HCT116 (cell line): ENCODE data around the gene ETS1. TPM values are rescaled to one million over a fixed set of nuclear protein-coding genes. Genes with fewer than 3 reads are reported as not detected.

Experiments used
- ATAC-seq: fragments of 200-7000 bp; cut with Tn5 transposase; 2 replicates; pipeline ENCODE4 v1.9.1; 2020; ENCODE audit warnings: mild to moderate bottlenecking, moderate library complexity
- BruUV-seq: library from RNA; stranded (reverse); fragments of 400-500 nt; replicated peaks from 2 replicates; lab custom pipeline; 2021; lab: Mats Ljungman, UMichigan
- CTCF ChIA-PET: fragments of 300-600 bp; sonication (Branson Sonifier 250); formaldehyde crosslinking; loops from one replicate; lab custom pipeline; 2021; ENCODE audit warnings: antibody characterized with exemption; lab: Charles Lee
- POLR2A ChIA-PET: fragments of 300-600, 350-600 bp; sonication (Branson Sonifier 250); formaldehyde crosslinking; loops from one replicate; lab custom pipeline; 2021; ENCODE audit warnings: antibody characterized with exemption; lab: Charles Lee
- RAD21 ChIA-PET, 2 experiments: fragments of 300-600 bp; sonication (Branson Sonifier 250); formaldehyde crosslinking; loops; one replicate each; lab custom pipeline; 2023; ENCODE audit warnings: low total read pairs in 2 of 2; ENCODE audit not compliant: uncharacterized antibody in 2 of 2, unreplicated experiment in 2 of 2, low non-redundant PET in 1 of 2; lab: Charles Lee
- DNase-seq: peaks from one replicate; pipeline ENCODE4 v3.0.0-alpha.2; 2010; ENCODE audit warnings: low read depth, low spot score
- H2AFZ ChIP-seq: fragments of 200-600 bp; shearing (Covaris generic), sonication (generic); 2 replicates; pipeline ENCODE4 v1.6.1; 2017; ENCODE audit warnings: low read depth, mixed run types, mixed read lengths, antibody characterized with exemption, low read length; ENCODE audit not compliant: poor library complexity, severe bottlenecking
- H3K27ac ChIP-seq: 2 replicates; pipeline ENCODE4 v1.5.1; 2012; ENCODE audit warnings: low read depth, low read length
- H3K27me3 ChIP-seq: fragments of 200-600 bp; sonication (generic); 2 replicates; pipeline ENCODE4 v1.6.1; 2016; ENCODE audit warnings: mixed run types, low read length, mixed read lengths; ENCODE audit not compliant: insufficient read depth
- H3K36me3 ChIP-seq, 2 experiments: fragments of 200-500 bp in 1 of 2; fragments of 200-600 bp in 1 of 2; sonication (Bioruptor generic) in 1 of 2; sonication (generic) in 1 of 2; 2 replicates each; pipeline versions ENCODE4 v1.5.1 to v1.6.1; 2014 to 2016; ENCODE audit warnings: low read length in 2 of 2, inconsistent platforms in 1 of 2, mixed read lengths in 1 of 2, mixed run types in 1 of 2; ENCODE audit not compliant: insufficient read depth in 2 of 2, control insufficient read depth in 1 of 2
- H3K4me1 ChIP-seq, 2 experiments: fragments of 200-600 bp in 1 of 2; sonication (generic) in 1 of 2; 2 replicates each; pipeline versions ENCODE4 v1.5.1 to v1.6.1; 2012 to 2017; ENCODE audit warnings: low read length in 2 of 2, inconsistent platforms in 1 of 2, mild to moderate bottlenecking in 1 of 2, mixed read lengths in 1 of 2, mixed run types in 1 of 2, moderate library complexity in 1 of 2; ENCODE audit not compliant: insufficient read depth in 2 of 2, control insufficient read depth in 1 of 2
- H3K4me2 ChIP-seq: fragments of 200-600 bp; sonication (generic); 2 replicates; pipeline ENCODE4 v1.6.1; 2017; ENCODE audit warnings: mixed run types, low read length, mixed read lengths
- H3K4me3 ChIP-seq, 2 experiments: fragments of 200-600 bp in 1 of 2; sonication (generic) in 1 of 2; replicated peaks in 1 of 2; 2 replicates each; pipeline ENCODE4 v1.5.1; 2011 to 2016; ENCODE audit warnings: low read length in 2 of 2, control low read depth in 1 of 2, low read depth in 1 of 2, mild to moderate bottlenecking in 1 of 2, mixed read lengths in 1 of 2, mixed run types in 1 of 2
- H3K79me2 ChIP-seq: fragments of 200-600 bp; sonication (generic); 2 replicates; pipeline ENCODE4 v1.6.1; 2017; ENCODE audit warnings: mild to moderate bottlenecking, mixed run types, low read length, moderate library complexity, mixed read lengths; ENCODE audit not compliant: insufficient read depth
- H3K9ac ChIP-seq: fragments of 200-600 bp; sonication (generic); 2 replicates; pipeline ENCODE4 v1.6.1; 2016; ENCODE audit warnings: low read length, mixed read lengths
- H3K9me2 ChIP-seq: fragments of 200-600 bp; sonication (generic), shearing (Covaris generic); 2 replicates; pipeline ENCODE4 v1.6.1; 2017; ENCODE audit warnings: mixed run types, mild to moderate bottlenecking, moderate library complexity; ENCODE audit not compliant: insufficient read depth
- H3K9me3 ChIP-seq, 2 experiments: fragments of 200-500 bp in 1 of 2; fragments of 200-600 bp in 1 of 2; sonication (Bioruptor generic) in 1 of 2; sonication (generic) in 1 of 2; 2 replicates each; pipeline ENCODE4 v1.6.1; 2014 to 2017; ENCODE audit warnings: low read length in 2 of 2, mixed read lengths in 2 of 2, inconsistent platforms in 1 of 2, low read depth in 1 of 2, mild to moderate bottlenecking in 1 of 2, mixed run types in 1 of 2, moderate library complexity in 1 of 2; ENCODE audit not compliant: control insufficient read depth in 1 of 2, insufficient read depth in 1 of 2
- H4K20me1 ChIP-seq: fragments of 200-600 bp; sonication (generic), shearing (Covaris generic); 2 replicates; pipeline ENCODE4 v1.6.1; 2017; ENCODE audit warnings: mixed run types, mild to moderate bottlenecking, moderate library complexity; ENCODE audit not compliant: insufficient read depth
- EGR1 ChIP-seq: IDR thresholded peaks from 2 replicates; pipeline ENCODE4 v1.6.1; 2012; ENCODE audit warnings: low read depth
- FOSL1 ChIP-seq: IDR thresholded peaks from 2 replicates; pipeline ENCODE4 v1.6.1; 2012; ENCODE audit warnings: low read depth
- POLR2AphosphoS5 ChIP-seq: IDR thresholded peaks from 2 replicates; pipeline ENCODE4 v1.6.1; 2011; ENCODE audit warnings: mild to moderate bottlenecking, low read depth, low read length, moderate library complexity
- RAD21 ChIP-seq: IDR thresholded peaks from 2 replicates; pipeline ENCODE4 v1.6.1; 2012; ENCODE audit warnings: low read depth, mild to moderate bottlenecking
- SIN3A ChIP-seq: IDR thresholded peaks from 2 replicates; pipeline ENCODE4 v1.6.1; 2012; ENCODE audit warnings: low read depth
- intact Hi-C: fragments of 100-400 bp; cut with micrococcal nuclease; formaldehyde crosslinking; loops from 2 replicates; pipeline ENCODE4 v1.10.0; 2022
- total RNA-seq: library from RNA; stranded (reverse); gene quantifications from one replicate; pipeline ENCODE4 v1.2.1, GENCODE V29; 2021; ENCODE audit not compliant: unreplicated experiment
- TF ChIP-seq, protein P1 (sequence below): IDR thresholded peaks from 2 replicates; pipeline ENCODE4 v1.6.1; 2012
- TF ChIP-seq, protein P2 (sequence below), 3 experiments: fragments of 200-600 bp in 1 of 3; sonication (generic) in 1 of 3; IDR thresholded peaks in 2 of 3; conservative IDR thresholded peaks in 1 of 3; 2 replicates each; pipeline ENCODE4 v1.5.1; 2012 to 2017; ENCODE audit warnings: low read depth in 2 of 3, low read length in 2 of 3, antibody characterized with exemption in 1 of 3, borderline replicate concordance in 1 of 3, control low read depth in 1 of 3, mild to moderate bottlenecking in 1 of 3, mixed read lengths in 1 of 3, mixed run types in 1 of 3, moderate library complexity in 1 of 3; ENCODE audit not compliant: insufficient read depth in 1 of 3

Gene ETS1
- total RNA-seq, 1 experiment from 2014 or later: 9.2 TPM

DNA sequence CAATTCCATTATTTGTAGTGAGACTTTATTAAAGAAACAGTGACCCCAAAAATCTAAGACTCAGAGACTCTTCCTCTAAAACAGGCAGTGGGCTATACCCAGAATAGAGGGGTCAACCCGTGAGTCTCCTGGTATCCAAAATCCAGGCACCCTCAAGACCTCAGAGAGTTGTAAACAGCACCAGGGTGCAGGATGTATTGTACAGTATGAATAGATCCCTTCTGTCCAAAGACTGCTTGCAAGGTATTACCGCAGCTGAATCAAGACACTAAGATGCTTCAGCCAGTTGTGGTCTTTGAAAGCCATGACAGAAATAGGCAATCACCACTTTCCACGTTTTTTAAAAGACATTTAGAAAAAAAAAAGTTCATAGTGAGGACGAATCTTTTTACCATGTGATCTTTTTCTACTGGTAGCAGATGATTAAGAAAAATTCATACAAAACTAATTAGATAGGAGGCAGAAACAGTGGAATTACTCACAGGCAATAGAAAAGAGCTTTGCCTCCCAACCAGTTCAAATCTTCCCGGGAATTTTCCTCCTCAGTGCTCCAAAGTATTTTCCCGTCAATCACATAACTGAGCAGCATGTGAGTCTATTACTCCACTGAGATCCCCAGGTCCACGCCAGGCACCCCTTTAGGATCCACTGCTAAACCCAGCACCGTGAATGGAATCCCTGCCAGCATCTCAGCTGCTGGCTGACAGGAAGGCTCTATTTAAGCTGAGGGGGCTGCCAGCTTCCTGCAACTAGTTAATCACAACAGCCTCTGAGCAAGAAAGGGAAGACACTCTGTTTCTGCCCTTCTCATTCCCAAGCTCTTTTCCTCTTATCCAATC, 113.1 kb downstream of the ETS1 start (continued):
- TF ChIP-seq, protein P1, sequence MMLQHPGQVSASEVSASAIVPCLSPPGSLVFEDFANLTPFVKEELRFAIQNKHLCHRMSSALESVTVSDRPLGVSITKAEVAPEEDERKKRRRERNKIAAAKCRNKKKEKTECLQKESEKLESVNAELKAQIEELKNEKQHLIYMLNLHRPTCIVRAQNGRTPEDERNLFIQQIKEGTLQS: no peak
- TF ChIP-seq FOSL1: no peak

DNA sequence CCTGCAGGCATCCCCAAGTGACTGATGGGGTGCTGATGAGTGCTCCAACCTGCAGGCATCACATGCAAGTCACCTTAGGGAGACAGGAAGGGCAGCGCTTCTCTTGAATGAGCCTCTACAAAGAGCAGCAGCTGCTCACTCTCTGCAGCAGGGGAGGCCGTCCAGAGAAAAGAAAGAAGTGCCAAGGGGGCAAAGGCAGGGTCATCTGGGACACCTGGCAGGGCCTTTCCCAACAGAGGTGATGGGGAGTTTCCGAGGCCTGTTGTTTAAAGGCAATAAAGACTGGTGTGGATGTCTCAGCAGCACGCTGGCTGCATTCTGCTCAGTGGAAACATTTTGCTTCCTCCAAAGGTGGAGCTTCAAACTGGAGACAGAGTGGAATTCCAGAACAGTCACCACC, 113.7 kb downstream of the ETS1 start:
- TF ChIP-seq RAD21 (no peak), EGR1 (no peak), SIN3A (no peak), POLR2AphosphoS5 (no peak)
- TF ChIP-seq, protein P2, sequence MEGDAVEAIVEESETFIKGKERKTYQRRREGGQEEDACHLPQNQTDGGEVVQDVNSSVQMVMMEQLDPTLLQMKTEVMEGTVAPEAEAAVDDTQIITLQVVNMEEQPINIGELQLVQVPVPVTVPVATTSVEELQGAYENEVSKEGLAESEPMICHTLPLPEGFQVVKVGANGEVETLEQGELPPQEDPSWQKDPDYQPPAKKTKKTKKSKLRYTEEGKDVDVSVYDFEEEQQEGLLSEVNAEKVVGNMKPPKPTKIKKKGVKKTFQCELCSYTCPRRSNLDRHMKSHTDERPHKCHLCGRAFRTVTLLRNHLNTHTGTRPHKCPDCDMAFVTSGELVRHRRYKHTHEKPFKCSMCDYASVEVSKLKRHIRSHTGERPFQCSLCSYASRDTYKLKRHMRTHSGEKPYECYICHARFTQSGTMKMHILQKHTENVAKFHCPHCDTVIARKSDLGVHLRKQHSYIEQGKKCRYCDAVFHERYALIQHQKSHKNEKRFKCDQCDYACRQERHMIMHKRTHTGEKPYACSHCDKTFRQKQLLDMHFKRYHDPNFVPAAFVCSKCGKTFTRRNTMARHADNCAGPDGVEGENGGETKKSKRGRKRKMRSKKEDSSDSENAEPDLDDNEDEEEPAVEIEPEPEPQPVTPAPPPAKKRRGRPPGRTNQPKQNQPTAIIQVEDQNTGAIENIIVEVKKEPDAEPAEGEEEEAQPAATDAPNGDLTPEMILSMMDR (IDR thresholded peaks at IDR 0.05 in 2 of 3, conservative IDR thresholded peaks at IDR 0.05 in 1 of 3; ENCODE audit: borderline replicate concordance in 1 of 3, insufficient read depth in 1 of 3, low read depth in 2 of 3, low read length in 2 of 3): no peak
- TF ChIP-seq, all 23 proteins: peak for 0
- CTCF ChIA-PET: no interaction called here
- Histone ChIP-seq H4K20me1 (no peaks in the 10 kb centered on the region), H3K27ac (no peak overlapping the region), H3K9ac (no peak overlapping the region), H2AFZ (no peak overlapping the region), H3K36me3 (no peaks in the 10 kb centered on the region), H3K9me2 (no peaks in the 10 kb centered on the region), H3K79me2 (no peaks in the 10 kb centered on the region), H3K27me3 (no peaks in the 10 kb centered on the region), H3K4me2 (no peak overlapping the region), H3K9me3 (no peaks in the 10 kb centered on the region), H3K4me3 (no peak overlapping the region), H3K4me1 (peaks cover 0 to 22% of the 10 kb centered on the region in 2 experiments; a peak in 2 of 4 replicates)
- POLR2A ChIA-PET: no interaction called here
- no TSS peak for BruUV-seq
- no peak for DNase-seq
- RAD21 ChIA-PET: no interaction called here
- intact Hi-C loops: no loop called here
- ATAC-seq: no peak
